ENCODE results near the gene SLC27A2. TPM values are rescaled to one million over a fixed set of nuclear protein-coding genes. Genes with fewer than 3 reads are reported as not detected.
A peak's percentile ranks its signal among the peaks of the same experiment; 100 is the strongest.
"Not testable (repeated sequence)": the region's sequence is repeated elsewhere in the genome, so short reads cannot be mapped to it uniquely, and the experiment has no call there.

The SLC27A2 gene
- total RNA-seq, 1 donor, result under 0.01 TPM

DNA sequence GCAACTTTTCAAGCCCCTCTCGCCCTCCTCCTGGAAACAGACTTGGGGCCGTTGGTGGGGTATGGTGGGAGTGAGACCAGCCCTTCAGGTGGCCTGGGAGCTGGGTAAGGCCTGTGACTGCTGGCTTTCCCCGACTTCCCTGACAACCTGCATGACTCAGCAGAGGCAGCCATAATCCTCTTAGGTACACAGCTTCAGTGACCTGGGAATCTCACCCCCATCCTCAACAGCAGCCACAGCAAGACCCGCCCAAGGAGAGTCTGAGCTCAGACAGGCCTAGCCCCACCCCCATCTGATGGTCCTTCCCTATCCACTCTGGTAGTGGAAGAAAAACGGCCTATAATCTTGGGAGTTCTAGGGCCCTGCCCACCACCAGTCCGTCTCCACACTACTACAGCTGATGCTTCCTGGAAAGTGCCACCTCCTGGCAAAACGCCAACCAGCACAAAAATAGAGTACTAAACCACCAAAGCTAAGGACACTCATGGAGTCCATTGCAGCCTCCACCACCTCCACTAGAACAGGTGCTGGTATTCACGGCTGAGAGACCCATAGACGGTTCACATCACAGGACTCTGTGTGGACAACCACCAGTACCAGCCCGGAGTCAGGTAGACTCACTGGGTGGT is 13.1 kb upstream of the SLC27A2 start:
- H3K4me3 ChIP-seq (ENCODE audit: low read depth, low read length), result no peak overlapping the region
- no peak for DNase-seq (ENCODE audit: low read depth)
- TF ChIP-seq, protein P1, sequence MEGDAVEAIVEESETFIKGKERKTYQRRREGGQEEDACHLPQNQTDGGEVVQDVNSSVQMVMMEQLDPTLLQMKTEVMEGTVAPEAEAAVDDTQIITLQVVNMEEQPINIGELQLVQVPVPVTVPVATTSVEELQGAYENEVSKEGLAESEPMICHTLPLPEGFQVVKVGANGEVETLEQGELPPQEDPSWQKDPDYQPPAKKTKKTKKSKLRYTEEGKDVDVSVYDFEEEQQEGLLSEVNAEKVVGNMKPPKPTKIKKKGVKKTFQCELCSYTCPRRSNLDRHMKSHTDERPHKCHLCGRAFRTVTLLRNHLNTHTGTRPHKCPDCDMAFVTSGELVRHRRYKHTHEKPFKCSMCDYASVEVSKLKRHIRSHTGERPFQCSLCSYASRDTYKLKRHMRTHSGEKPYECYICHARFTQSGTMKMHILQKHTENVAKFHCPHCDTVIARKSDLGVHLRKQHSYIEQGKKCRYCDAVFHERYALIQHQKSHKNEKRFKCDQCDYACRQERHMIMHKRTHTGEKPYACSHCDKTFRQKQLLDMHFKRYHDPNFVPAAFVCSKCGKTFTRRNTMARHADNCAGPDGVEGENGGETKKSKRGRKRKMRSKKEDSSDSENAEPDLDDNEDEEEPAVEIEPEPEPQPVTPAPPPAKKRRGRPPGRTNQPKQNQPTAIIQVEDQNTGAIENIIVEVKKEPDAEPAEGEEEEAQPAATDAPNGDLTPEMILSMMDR (IDR thresholded peaks at IDR 0.05; ENCODE audit: insufficient read depth, low read depth, low read length), result no peak

DNA sequence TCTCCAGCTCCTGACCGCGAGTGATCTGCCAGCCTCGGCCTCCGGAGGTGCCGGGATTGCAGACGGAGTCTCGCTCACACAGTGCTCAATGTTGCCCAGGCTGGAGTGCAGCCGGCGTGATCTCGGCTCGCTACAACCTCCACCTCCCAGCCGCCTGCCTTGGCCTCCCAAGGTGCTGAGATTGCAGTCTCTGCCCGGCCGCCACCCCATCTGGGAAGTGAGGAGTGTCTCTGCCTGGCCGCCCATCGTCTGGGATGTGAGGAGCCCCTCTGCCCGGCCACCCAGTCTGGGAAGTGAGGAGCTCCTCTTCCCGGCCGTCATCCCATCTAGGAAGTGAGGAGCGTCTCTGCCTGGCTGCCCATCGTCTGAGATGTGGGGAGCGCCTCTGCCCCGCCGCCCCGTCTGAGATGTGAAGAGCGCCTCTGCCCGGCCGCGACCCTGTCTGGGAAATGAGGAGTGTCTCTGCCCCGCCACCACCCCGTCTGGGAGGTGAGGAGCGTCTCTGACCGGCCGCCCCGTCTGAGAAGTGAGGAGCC is 9.6 kb upstream of the SLC27A2 start:
- DNase-seq (ENCODE audit: low read depth); H3K4me3 ChIP-seq (ENCODE audit: low read depth, low read length): not testable (repeated sequence)

DNA sequence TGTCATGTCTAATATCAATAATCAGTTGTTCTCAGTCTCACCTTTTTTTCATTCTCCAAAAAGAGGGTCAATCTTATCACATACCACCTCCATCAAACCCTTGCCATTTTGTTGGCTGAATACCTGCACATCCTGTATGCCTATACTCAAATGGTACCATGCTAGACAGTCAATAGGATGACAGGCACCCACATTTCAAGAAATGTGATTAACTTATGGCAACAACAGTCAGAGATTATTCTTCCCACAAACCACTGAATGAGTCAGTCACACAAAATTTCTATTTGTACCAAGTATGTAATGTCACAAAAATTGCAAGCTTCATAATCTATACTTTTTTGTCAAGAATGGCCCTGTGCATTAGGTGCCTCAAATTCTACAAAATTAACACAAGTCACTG is 5.1 kb upstream of the SLC27A2 start:
- DNase-seq (ENCODE audit: low read depth), result no peak
- TF ChIP-seq, protein P1 (IDR thresholded peaks at IDR 0.05; ENCODE audit: insufficient read depth, low read depth, low read length), result no peak
- no peak overlapping the region for H3K4me3 ChIP-seq (ENCODE audit: low read depth, low read length)

GRCh38 chr15:50180091-50180490 is 1.9 kb upstream of the SLC27A2 start:
- TF ChIP-seq, protein P1 (IDR thresholded peaks at IDR 0.05; ENCODE audit: insufficient read depth, low read depth, low read length), result no peak
- H3K4me3 ChIP-seq (ENCODE audit: low read depth, low read length), result no peak overlapping the region
- no peak for DNase-seq (ENCODE audit: low read depth)

GRCh38 chr15:50180582-50180981 is 1.4 kb upstream of the SLC27A2 start:
- H3K4me3 ChIP-seq (ENCODE audit: low read depth, low read length), result no peak overlapping the region
- TF ChIP-seq, protein P1 (IDR thresholded peaks at IDR 0.05; ENCODE audit: insufficient read depth, low read depth, low read length), result no peak
- DNase-seq (ENCODE audit: low read depth), result no peak

DNA sequence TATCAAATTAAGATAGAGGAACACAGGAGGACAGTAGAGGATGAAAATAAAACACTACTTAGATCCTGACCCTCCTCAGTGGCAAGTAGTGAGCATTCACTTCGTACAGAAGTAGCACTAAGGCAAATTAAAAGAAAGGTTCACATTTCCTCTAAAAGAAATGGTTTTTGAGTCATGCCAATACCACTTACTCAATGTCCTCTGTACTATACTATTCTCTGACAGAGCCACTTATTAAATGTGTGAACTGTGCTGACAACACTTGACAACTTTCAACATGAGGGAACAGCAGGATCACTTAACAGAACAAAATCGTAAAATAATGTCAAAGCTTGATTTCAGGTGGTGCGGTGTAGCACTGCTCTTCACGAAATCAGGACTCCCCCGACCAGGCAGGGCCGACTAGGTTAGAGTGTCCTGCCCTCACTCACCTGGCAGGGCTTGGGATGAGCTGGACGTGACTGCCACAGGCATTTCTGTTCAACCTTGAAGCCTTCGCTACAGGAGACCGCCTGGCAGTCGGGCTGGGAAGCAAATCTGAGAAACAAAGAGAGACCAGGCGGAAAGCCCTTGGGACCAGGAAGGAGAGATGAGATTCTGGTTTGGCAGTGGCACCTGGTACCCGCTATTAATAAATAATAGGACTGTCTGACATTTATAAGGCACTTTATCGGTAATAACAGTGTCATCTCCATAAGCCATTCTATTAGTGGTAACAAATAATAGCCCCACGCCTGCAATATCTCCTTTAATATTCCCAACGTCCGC is 611 bp upstream of the SLC27A2 start:
- no peak for DNase-seq (ENCODE audit: low read depth)
- TF ChIP-seq, protein P1 (IDR thresholded peaks at IDR 0.05; ENCODE audit: insufficient read depth, low read depth, low read length), result no peak
- H3K4me3 ChIP-seq (ENCODE audit: low read depth, low read length), result peak overlapping the region; percentile 58

DNA sequence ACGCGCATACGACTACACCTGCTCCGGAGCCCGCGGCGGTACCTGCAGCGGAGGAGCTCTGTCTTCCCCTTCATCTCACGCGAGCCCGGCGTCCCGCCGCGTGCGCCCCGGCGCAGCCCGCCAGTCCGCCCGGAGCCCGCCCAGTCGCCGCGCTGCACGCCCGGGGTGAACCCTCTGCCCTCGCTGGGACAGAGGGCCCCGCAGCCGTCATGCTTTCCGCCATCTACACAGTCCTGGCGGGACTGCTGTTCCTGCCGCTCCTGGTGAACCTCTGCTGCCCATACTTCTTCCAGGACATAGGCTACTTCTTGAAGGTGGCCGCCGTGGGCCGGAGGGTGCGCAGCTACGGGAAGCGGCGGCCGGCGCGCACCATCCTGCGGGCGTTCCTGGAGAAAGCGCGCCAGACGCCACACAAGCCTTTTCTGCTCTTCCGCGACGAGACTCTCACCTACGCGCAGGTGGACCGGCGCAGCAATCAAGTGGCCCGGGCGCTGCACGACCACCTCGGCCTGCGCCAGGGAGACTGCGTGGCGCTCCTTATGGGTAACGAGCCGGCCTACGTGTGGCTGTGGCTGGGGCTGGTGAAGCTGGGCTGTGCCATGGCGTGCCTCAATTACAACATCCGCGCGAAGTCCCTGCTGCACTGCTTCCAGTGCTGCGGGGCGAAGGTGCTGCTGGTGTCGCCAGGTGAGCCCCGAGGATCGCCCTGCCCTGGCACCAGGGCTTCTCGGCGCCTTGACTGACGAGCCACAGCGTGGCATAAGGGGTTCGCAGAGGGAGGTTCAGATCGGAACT is 420 bp downstream of the SLC27A2 start:
- H3K4me3 ChIP-seq (ENCODE audit: low read depth, low read length), result peak overlapping the region; percentile 58
- peak; percentile 29 for DNase-seq (ENCODE audit: low read depth)
- TF ChIP-seq, protein P1 (IDR thresholded peaks at IDR 0.05; ENCODE audit: insufficient read depth, low read depth, low read length), result no peak
